SW480 (cell line): ENCODE data around the gene PLEKHA7.
A peak's percentile ranks its signal among the peaks of the same experiment; 100 is the strongest.

Experiments used
- DNase-seq: peaks from one replicate; pipeline ENCODE4 v3.0.0-alpha.2; 2016; ENCODE audit warnings: low spot score

The PLEKHA7 gene

GRCh38 chr11:16805938-16806337 is 208.3 kb downstream of the PLEKHA7 start:
- no peak for DNase-seq

- DNase-seq: peak; percentile 5
These were observed 209.9 kb downstream of the PLEKHA7 start for GRCh38 chr11:16804104-16804947.

- DNase-seq: no peak
These were observed 212.8 kb downstream of the PLEKHA7 start for GRCh38 chr11:16801288-16801980.

GRCh38 chr11:16800382-16800781 is 213.8 kb downstream of the PLEKHA7 start:
- no peak for DNase-seq

- no peak for DNase-seq
These were observed 214.3 kb downstream of the PLEKHA7 start for GRCh38 chr11:16799890-16800289.

- DNase-seq: no peak
These were observed 215.0 kb downstream of the PLEKHA7 start for GRCh38 chr11:16799221-16799620.

GRCh38 chr11:16797776-16798175 is 216.4 kb downstream of the PLEKHA7 start:
- DNase-seq: no peak

GRCh38 chr11:16796311-16796710 is 217.9 kb downstream of the PLEKHA7 start:
- DNase-seq: no peak

- no peak for DNase-seq
These were observed 219.1 kb downstream of the PLEKHA7 start for GRCh38 chr11:16795146-16795545.

- DNase-seq: no peak
These were observed 220.0 kb downstream of the PLEKHA7 start for GRCh38 chr11:16794047-16794818.

GRCh38 chr11:16793511-16793910 is 220.7 kb downstream of the PLEKHA7 start:
- DNase-seq: no peak

- no peak for DNase-seq
These were observed 221.2 kb downstream of the PLEKHA7 start for GRCh38 chr11:16793009-16793408.

- DNase-seq: no peak
These were observed 221.8 kb downstream of the PLEKHA7 start for GRCh38 chr11:16792426-16792825.

GRCh38 chr11:16791191-16791961 is 222.8 kb downstream of the PLEKHA7 start:
- DNase-seq: peak; percentile 70

- no peak for DNase-seq
These were observed 223.6 kb downstream of the PLEKHA7 start for GRCh38 chr11:16790486-16791190.

GRCh38 chr11:16789560-16790485 is 224.4 kb downstream of the PLEKHA7 start:
- no peak for DNase-seq

GRCh38 chr11:16789063-16789420 is 225.2 kb downstream of the PLEKHA7 start:
- DNase-seq: no peak

GRCh38 chr11:16788141-16789062 is 225.8 kb downstream of the PLEKHA7 start:
- peak; percentile 73 for DNase-seq
